Lower leg skin (tissue), 3 donors: ENCODE data around the gene JADE3.

Source experiments
- POLR2A ChIP-seq, 2 donors: fragments of 450-650 bp; IDR thresholded peaks; one replicate each; pipeline ENCODE4 v1.6.1; 2016 to 2017; ENCODE audit warnings: antibody characterized with exemption in 2 of 2, mild to moderate bottlenecking in 1 of 2, moderate library complexity in 1 of 2
- TF ChIP-seq, protein P1 (sequence below), 3 donors: fragments of 450-650 bp; IDR thresholded peaks; one replicate each; pipeline ENCODE4 v1.5.1; 2016; ENCODE audit warnings: antibody characterized with exemption in 3 of 3, mild to moderate bottlenecking in 3 of 3, moderate library complexity in 2 of 3

DNA sequence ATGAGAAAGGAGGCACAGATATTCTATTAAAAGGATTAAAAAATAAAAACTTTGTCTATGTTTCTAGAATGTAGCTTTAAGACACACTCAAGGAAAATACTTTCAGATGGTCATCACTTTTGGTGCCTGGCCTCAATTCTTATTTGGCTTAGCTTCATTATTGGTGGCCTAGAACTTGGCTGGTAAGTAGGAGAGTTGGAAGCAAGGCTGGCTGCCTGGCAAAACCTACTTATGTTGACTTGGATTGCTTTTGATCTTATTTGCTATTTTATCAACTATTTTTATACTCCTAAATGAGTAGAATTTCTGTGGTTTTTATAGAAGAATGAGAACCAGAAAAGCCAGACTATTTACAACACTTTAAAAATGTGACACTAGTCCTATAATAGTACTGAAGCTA, 35.3 kb upstream of the JADE3 start:
- TF ChIP-seq, protein P1, sequence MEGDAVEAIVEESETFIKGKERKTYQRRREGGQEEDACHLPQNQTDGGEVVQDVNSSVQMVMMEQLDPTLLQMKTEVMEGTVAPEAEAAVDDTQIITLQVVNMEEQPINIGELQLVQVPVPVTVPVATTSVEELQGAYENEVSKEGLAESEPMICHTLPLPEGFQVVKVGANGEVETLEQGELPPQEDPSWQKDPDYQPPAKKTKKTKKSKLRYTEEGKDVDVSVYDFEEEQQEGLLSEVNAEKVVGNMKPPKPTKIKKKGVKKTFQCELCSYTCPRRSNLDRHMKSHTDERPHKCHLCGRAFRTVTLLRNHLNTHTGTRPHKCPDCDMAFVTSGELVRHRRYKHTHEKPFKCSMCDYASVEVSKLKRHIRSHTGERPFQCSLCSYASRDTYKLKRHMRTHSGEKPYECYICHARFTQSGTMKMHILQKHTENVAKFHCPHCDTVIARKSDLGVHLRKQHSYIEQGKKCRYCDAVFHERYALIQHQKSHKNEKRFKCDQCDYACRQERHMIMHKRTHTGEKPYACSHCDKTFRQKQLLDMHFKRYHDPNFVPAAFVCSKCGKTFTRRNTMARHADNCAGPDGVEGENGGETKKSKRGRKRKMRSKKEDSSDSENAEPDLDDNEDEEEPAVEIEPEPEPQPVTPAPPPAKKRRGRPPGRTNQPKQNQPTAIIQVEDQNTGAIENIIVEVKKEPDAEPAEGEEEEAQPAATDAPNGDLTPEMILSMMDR (IDR thresholded peaks at IDR 0.05), result no peak
- TF ChIP-seq POLR2A (IDR thresholded peaks at IDR 0.05), result no peak
